Posterior cingulate gyrus (tissue), 11 donors: ENCODE data around the gene CLCA2.
A peak's percentile ranks its signal among the peaks of the same experiment; 100 is the strongest.

Experiments used
- DNase-seq, 10 donors: peaks; one replicate each; pipeline versions ENCODE4 v3.0.0 to v3.0.0-alpha.2; 2020 to 2021; ENCODE audit warnings: mixed read lengths in 3 of 10
- intact Hi-C: fragments of 100-400 bp; cut with DNase I; formaldehyde crosslinking; loops from one replicate; pipeline ENCODE4 v1.15.1; 2023

The CLCA2 gene

GRCh38 chr1:86421601-86422280, 2.2 kb upstream of the CLCA2 start:
- intact Hi-C loops: no loop called here
- DNase-seq: no peak

DNA sequence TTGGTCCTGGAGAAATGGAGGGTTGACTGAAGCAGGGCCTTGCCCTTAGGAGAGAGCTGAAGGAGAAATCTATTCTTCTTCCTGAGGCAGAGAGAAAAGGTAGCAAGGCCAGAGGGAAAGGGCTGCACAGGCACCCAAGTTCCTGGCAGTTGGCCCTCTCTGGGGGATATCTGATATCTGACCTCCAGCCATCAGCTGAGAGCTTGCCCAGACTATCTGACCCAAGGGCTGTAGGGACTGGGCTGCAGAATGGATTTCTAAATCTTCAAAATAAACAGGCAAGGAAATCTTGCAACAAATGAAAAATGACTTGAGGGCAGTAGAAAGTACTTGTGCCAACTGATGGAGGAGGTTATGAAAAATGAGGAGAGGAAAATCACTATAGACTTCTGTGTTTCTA, 498 bp upstream of the CLCA2 start:
- intact Hi-C loops: no loop called here
- no peak for DNase-seq

- intact Hi-C loops: no loop called here
- no peak for DNase-seq
These were observed 5.3 kb downstream of the CLCA2 start for GRCh38 chr1:86429122-86429725.

DNA sequence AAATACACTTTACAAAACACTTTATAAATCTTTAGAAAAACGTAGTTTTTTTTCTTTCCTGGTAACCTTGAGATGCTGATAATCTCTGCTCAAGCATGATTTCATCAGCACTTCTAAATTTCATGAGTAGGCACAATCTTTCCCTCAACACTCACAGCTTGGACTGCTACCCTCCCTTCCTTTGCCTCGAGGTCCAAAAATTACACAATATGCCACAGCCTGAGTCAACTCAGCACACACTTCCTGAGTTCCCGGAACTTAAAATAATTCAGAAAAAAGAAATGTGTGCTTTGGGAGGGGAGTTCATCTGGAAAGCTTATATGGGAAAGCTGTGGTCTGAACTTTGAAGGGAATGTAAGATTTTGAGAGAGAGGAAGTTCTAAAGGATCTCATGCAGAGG, 5.9 kb downstream of the CLCA2 start:
- DNase-seq: no peak
- intact Hi-C loops: no loop called here

- no peak for DNase-seq
- intact Hi-C loops: no loop called here
These were observed 6.4 kb downstream of the CLCA2 start for GRCh38 chr1:86430376-86430775.

- no peak for DNase-seq
- intact Hi-C loops: no loop called here
These were observed 10.1 kb downstream of the CLCA2 start for GRCh38 chr1:86434059-86434458.

DNA sequence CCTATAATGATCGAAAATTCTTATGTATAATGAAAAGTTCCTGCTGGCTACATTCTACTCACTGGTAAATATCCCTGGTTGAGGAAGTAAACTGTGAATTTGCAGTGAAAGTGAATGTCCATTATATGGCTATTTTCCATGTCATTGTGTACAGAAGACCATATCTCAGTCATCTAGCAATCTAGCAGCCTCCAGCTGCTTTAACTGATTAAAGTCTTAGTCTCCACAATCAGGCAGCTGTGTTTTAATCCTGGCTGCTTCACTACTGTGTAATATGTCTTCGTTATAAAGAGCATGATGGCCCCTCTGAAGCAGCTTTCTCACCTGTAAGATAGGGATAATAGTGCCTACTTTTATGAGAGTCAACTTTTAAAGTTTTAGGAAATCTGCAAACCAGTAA, 11.4 kb downstream of the CLCA2 start:
- intact Hi-C loops: no loop called here

GRCh38 chr1:86436041-86436440, 12.1 kb downstream of the CLCA2 start:
- intact Hi-C loops: no loop called here
- DNase-seq: no peak

More for the DNA sequence above, 11.4 kb downstream of the CLCA2 start:
- DNase-seq: no peak

DNA sequence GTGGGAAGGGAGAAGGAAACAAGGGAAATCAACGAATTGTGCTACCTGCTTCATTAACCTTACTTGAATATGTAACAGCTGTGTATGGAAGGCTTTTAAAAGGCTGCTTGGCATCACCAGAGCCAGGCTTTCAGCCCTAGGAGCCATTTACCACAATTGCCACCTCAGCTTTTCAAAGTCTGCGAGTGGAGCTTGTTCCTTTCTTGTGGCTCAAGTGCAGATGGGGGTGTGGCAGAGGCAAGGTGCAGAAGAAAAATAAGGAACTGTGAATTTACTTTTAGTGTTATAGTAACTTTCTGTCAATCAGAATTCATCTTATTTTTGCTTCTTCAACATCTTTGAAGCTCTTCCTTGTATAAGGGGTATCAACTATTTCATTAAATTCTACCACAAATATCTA, 17.6 kb downstream of the CLCA2 start:
- intact Hi-C loops: no loop called here
- no peak for DNase-seq

- DNase-seq: no peak
These were observed 18.0 kb downstream of the CLCA2 start for GRCh38 chr1:86441997-86442396.

DNA sequence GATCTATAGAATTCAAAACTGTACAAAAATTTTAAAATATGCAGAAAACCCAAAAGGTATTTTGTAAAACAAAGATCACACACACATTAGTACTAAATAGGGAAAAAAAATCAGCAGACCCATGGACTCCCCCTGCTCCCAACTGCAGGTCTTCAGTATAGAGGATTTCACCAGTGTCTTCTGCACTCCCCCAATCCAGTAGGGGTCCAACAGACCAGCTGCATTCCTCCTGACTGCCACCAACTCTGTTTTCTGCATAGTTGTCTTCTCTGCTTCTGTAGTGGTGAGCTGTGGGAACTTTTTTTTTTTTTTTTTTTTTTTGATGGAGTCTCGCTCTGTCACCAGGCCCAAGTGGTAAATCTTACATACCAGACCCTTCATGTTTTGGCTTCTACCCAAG, 21.9 kb downstream of the CLCA2 start:
- DNase-seq: no peak
- intact Hi-C loops: no loop called here

More at GRCh38 chr1:86441997-86442396, 18.0 kb downstream of the CLCA2 start:
- intact Hi-C loops: no loop called here

DNA sequence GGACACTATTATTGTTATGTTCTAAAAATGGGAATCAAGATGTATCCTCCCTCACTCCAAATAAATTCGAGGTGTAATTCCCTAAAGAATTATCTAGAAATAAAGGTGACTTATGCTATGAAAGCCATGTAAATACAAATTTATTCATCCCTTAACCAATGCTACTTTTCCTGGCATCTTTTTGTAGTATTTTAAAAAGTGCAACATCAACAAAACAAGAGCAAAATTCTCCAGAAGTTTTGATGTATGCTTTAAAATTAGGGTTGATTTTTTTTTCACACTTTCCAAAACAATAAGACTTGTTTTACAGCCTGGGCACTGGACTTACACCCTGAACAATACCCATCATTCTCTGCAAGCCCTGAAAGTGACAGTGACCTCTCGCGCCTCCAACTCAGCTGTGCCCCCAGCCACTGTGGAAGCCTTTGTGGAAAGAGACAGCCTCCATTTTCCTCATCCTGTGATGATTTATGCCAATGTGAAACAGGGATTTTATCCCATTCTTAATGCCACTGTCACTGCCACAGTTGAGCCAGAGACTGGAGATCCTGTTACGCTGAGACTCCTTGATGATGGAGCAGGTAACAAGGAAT, 23.3 kb downstream of the CLCA2 start:
- peak in 6 of 10 donors; percentile 23 to 92 (median 48) for DNase-seq
- intact Hi-C loops: no loop called here

DNA sequence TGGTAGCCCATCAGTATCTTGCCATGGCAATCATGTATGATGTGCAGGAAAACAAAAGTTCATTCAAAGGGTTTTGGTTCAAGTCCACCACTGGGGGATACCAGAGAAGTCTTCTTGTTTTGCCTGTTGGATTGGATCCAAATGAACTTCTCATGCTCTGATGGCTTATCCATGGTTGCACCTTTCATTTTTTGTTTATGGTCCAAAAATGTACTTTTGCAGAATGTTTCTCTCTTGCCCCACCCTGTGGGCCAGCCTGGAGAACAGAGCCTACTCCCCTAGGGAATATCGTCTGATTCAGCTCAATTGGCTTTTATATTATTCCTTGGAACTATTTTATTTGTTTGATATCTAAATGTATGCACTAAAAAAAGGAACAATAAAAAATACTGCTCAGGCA, 24.7 kb downstream of the CLCA2 start:
- intact Hi-C loops: no loop called here
- no peak for DNase-seq

DNA sequence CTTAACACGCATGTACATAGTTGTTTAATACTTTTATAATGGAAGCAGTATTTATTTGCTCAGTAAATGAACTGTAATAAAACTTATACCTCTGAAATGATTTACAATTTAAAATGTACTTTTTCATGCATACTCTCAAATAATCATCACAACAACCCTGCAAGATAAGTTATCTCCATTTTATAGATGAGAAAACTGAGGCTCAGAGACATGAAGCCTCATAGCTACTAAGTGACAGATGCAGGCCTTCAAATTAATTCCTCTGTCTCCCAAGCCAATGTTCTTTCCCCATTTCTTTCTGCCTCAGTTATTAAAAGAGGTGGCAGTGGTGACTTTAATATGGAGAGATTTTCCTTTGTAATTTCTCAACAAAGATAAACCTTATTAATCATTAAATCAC, 25.1 kb downstream of the CLCA2 start:
- intact Hi-C loops: no loop called here
- no peak for DNase-seq

DNA sequence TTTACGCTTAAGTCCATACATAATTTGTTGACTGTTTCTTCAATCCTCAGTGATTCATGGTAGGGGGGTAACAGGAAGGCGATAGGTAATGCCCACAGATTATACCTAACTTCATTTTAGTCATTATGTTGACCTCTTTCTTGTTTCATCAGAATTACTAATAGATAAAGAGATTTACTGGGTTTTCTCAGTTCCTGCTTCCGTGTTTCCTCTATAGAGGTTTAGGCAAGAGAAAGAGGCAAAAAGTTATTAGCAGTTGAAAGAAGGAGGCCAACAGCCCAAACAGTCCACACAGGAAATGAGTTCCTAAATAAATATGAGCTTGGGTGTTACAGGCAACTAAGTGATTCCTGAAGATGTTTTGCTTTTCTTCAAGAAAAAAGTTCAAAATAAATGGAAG, 26.9 kb downstream of the CLCA2 start:
- intact Hi-C loops: no loop called here

DNA sequence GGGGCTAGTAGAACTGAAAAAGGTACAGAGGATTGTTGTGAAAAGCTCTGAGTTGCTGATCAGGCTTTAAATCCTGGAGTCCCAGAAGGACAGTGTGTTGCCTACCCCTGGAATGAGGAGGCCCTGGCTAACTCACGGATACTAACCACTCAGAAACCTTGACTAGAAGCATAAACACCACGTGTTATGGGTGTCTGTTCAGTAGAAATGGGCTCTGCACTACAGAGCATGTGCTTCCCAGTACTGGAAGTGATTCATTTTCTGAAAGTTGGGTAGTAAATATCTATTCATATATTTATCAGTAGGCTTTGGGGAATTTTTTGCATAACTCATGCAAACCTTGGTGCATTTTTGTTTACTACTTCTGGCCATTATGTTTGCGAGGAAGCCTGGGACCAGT, 29.7 kb downstream of the CLCA2 start:
- intact Hi-C loops: no loop called here
- DNase-seq: no peak

More for the DNA sequence above, 26.9 kb downstream of the CLCA2 start:
- no peak for DNase-seq

- intact Hi-C loops: no loop called here
- DNase-seq: no peak
These were observed 31.1 kb downstream of the CLCA2 start for GRCh38 chr1:86455073-86455472.

DNA sequence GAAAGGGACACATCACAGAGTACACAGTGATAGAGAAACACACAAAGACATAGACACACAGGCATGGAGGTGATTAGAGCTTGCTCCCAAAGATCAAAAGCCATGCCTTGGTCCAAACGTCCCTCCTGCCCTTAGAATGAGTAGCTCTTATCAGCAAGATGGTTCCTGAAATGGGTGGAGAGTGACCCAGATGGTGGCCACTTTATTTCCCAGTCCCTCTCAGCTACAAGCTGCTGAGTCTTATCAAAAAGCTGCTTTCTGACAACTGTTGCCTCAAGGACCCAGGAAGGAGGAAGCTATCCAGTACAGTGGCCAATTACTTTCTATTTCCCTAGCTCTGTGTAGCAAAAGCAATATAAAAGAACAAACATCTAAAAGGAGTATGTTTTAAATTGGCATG, 37.0 kb downstream of the CLCA2 start:
- no peak for DNase-seq
- intact Hi-C loops: no loop called here

DNA sequence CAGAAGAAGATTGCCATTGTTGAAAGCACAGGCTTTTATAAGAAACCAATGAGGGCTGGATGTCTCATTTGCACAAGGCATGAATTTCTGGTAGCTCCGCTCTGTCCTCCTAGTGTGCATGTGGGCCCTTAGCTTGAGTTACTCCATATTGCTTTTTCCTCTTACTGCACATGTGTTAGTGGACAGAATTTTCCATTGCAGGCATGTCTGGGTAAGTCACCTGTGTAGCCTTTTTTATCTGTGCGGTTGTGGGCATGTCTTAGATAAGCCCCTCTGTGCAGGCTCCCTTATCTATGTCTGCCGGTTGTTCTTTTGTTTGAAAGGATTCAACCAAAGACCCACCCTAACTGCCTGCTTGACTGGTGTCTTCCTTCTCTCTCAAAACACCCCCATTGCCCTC, 37.5 kb downstream of the CLCA2 start:
- intact Hi-C loops: no loop called here
- DNase-seq: no peak

DNA sequence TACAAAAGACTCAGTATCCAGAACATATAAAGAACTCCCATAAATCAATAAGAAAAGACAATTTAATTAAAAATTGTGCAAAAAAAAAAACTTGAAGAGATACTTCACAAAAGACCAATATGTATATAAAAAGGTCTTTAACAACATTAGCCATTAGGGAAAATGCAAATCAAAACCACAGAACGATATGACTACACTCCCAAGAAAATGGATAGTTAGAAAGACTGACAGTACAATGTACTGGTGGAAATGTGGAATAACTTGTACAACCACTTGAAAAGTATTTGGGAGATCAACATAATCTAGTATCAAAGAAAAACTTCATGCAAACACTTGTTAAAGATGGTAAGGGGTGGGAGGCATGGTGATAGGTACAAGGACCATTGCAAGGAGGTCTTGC, 40.8 kb downstream of the CLCA2 start:
- intact Hi-C loops: no loop called here
- DNase-seq: no peak

GRCh38 chr1:86466109-86466844, 42.3 kb downstream of the CLCA2 start:
- intact Hi-C loops: no loop called here
- no peak for DNase-seq

- no peak for DNase-seq
- intact Hi-C loops: no loop called here
These were observed 43.0 kb downstream of the CLCA2 start for GRCh38 chr1:86466986-86467385.
